Adrenal gland (tissue), 12 donors: Measurements from ENCODE around the gene OGT. TPM values are rescaled to one million over a fixed set of nuclear protein-coding genes. Genes with fewer than 3 reads are reported as not detected.

ENCODE experiments used
- DNase-seq, 7 donors: peaks; one replicate each; pipeline ENCODE4 v3.0.0-alpha.2; 2019 to 2020
- H3K27ac ChIP-seq, 5 donors: fragments of 200-600 bp; sonication (generic) in 4 of 5; 1 replicate in 3 of 5; 2 replicates in 2 of 5; pipeline versions ENCODE4 v1.5.1 to v1.8.0; 2016 to 2020; ENCODE audit warnings: mild to moderate bottlenecking in 1 of 5
- H3K27me3 ChIP-seq: fragments of 200-600 bp; 2 replicates; pipeline ENCODE4 v1.8.0; 2021
- H3K36me3 ChIP-seq, 2 donors: fragments of 200-600 bp; replicated peaks in 1 of 2; 1 replicate in 1 of 2; 2 replicates in 1 of 2; pipeline versions ENCODE4 v1.5.1 to v1.8.0; 2018 to 2022
- H3K4me1 ChIP-seq, 2 donors: fragments of 200-600 bp; replicated peaks in 1 of 2; 1 replicate in 1 of 2; 2 replicates in 1 of 2; pipeline versions ENCODE4 v1.5.1 to v1.8.0; 2018 to 2021
- H3K4me3 ChIP-seq, 4 donors: fragments of 200-600 bp; sonication (generic) in 3 of 4; one replicate each; pipeline ENCODE4 v1.5.1; 2016 to 2018
- H3K9me3 ChIP-seq, 3 donors: fragments of 200-600 bp; sonication (generic) in 1 of 3; replicated peaks in 1 of 3; 1 replicate in 2 of 3; 2 replicates in 1 of 3; pipeline versions ENCODE4 v1.5.1 to v1.8.0; 2016 to 2021
- CTCF ChIP-seq, 6 experiments: fragments of 450-650 bp in 4 of 6; fragments of 200-600 bp in 2 of 6; sonication (generic) in 1 of 6; IDR thresholded peaks; 1 replicate in 5 of 6; 2 replicates in 1 of 6; pipeline versions ENCODE4 v1.5.1 to v1.8.0; 2016 to 2021; ENCODE audit warnings: antibody characterized with exemption in 6 of 6, mild to moderate bottlenecking in 2 of 6, moderate library complexity in 1 of 6
- POLR2A ChIP-seq, 2 donors: fragments of 450-650 bp; IDR thresholded peaks; one replicate each; pipeline ENCODE4 v1.6.1; 2017; ENCODE audit warnings: antibody characterized with exemption in 2 of 2, mild to moderate bottlenecking in 2 of 2, moderate library complexity in 1 of 2
- WGBS, 4 donors: extraction: QIAGEN DNeasy Blood & Tissue Kit in 2 of 4; methylation state at CpG; one replicate each; pipeline versions ENCODE4 v1.1.5 to v1.1.7; 2013 to 2017; 5-methylcytosine and 5-hydroxymethylcytosine counted together
- intact Hi-C, 2 donors: fragments of 100-400 bp; cut with DNase I; formaldehyde crosslinking; loops; one replicate each; pipeline versions ENCODE4 v1.14.1 to v1.15.0; 2022 to 2023
- polyA plus RNA-seq, 3 donors: library from polyadenylated mRNA; stranded (reverse); fragments of 200-250 nt in 2 of 3; fragments of 350-450 nt in 1 of 3; fragmentation: Illumina TruSeq in 1 of 3; extraction: RNeasy Lipid Tissue Mini Kit (QIAGEN cat#74804) in 1 of 3; gene quantifications; one replicate each; pipeline ENCODE4 v1.2.3, GENCODE V29; 2013 to 2014
- total RNA-seq, 9 donors: library from RNA; depleted of rRNA in 4 of 9; stranded (reverse); fragments of >200 nt in 4 of 9; fragments of 120-200 nt in 1 of 9; fragmentation: NEBNext Ultra II Directional in 1 of 9; extraction: Animal tissue kit (Norgen Biotek cat#: 25700) in 1 of 9; gene quantifications; one replicate each; pipeline versions ENCODE4 v1.1.0 to v1.2.4, GENCODE V29; 2013 to 2023
- donor health status: healthy with polysubstance abuse.
- donor health status: Bipolar disorder and iron deficiency.
- donor health status: DM: yes; HTN: yes; CAD: no.
- donor health status: DM: no; HTN: no; CAD: no.
- donor health status: DM: no; HTN: no; CAD: no.
- donor health status: DM: yes; HTN: yes; CAD: no.

Gene OGT
- total and polyA plus RNA-seq, 12 donors: 38.0 to 164 (median 103) TPM

- no peaks in the 10 kb centered on the region for H3K9me3 ChIP-seq
- no peaks in the 10 kb centered on the region for H3K27me3 ChIP-seq
- no peaks in the 10 kb centered on the region for H3K36me3 ChIP-seq
- no peak overlapping the region for H3K4me3 ChIP-seq
- peak overlapping the region in 2 of 5 donors; percentile 3 to 73 for H3K27ac ChIP-seq
- WGBS, 4 donors: 52 to 67% (median 56%) methylated on average over 3 of the region's 3 CpGs
- no peak for DNase-seq
- peaks cover 3 to 74% of the 10 kb centered on the region in 2 donors for H3K4me1 ChIP-seq
- no peak for TF ChIP-seq POLR2A (IDR thresholded peaks at IDR 0.05)
- no peak for TF ChIP-seq CTCF (IDR thresholded peaks at IDR 0.05)
- intact Hi-C loops: no loop called here
Measured at GRCh38 chrX:71540801-71541200, 7.9 kb downstream of the OGT start.

GRCh38 chrX:71541210-71542022 lies 8.5 kb downstream of the OGT start:
- H3K27me3 ChIP-seq: no peaks in the 10 kb centered on the region
- peak overlapping the region in 2 of 5 donors; percentile 3 to 73 for H3K27ac ChIP-seq
- no peaks in the 10 kb centered on the region for H3K36me3 ChIP-seq
- 43 to 62% (median 48%) methylated on average over 8 of the region's 8 CpGs for WGBS, 4 donors
- no peak for DNase-seq
- H3K4me3 ChIP-seq: no peak overlapping the region
- intact Hi-C loops: no loop called here
- no peak for TF ChIP-seq CTCF (IDR thresholded peaks at IDR 0.05)
- no peak for TF ChIP-seq POLR2A (IDR thresholded peaks at IDR 0.05)
- peaks cover 3 to 73% of the 10 kb centered on the region in 2 donors for H3K4me1 ChIP-seq
- no peaks in the 10 kb centered on the region for H3K9me3 ChIP-seq

GRCh38 chrX:71542411-71542810 lies 9.5 kb downstream of the OGT start:
- DNase-seq: no peak
- WGBS, 4 donors: 60 to 78% (median 71%) methylated on average over 1 of the region's 1 CpG
- Histone ChIP-seq H3K9me3 (no peaks in the 10 kb centered on the region), H3K4me1 (peaks cover 3 to 66% of the 10 kb centered on the region in 2 donors), H3K36me3 (peaks cover 0 to 10% of the 10 kb centered on the region in 2 donors), H3K27ac (peak overlapping the region in 3 of 5 donors; percentile 13 to 78 (median 73)), H3K4me3 (peak overlapping the region in 1 of 4 donors; percentile 20), H3K27me3 (no peaks in the 10 kb centered on the region)
- intact Hi-C loops: no loop called here
- TF ChIP-seq CTCF (IDR thresholded peaks at IDR 0.05) (no peak), POLR2A (IDR thresholded peaks at IDR 0.05) (no peak)

- DNase-seq: no peak
- no peaks in the 10 kb centered on the region for H3K27me3 ChIP-seq
- peak overlapping the region in 1 of 4 donors; percentile 20 for H3K4me3 ChIP-seq
- H3K27ac ChIP-seq: peak overlapping the region in 3 of 5 donors; percentile 13 to 78 (median 73)
- intact Hi-C loops: no loop called here
- H3K36me3 ChIP-seq: peaks cover 0 to 14% of the 10 kb centered on the region in 2 donors
- H3K9me3 ChIP-seq: no peaks in the 10 kb centered on the region
- H3K4me1 ChIP-seq: peaks cover 3 to 62% of the 10 kb centered on the region in 2 donors
- 58 to 82% (median 69%) methylated on average over 2 of the region's 2 CpGs for WGBS, 4 donors
- no peak for TF ChIP-seq POLR2A (IDR thresholded peaks at IDR 0.05)
- no peak for TF ChIP-seq CTCF (IDR thresholded peaks at IDR 0.05)
Measured at GRCh38 chrX:71542825-71543224, 9.9 kb downstream of the OGT start.
